HCT116 (cell line): Measurements from ENCODE around the gene NAPB. TPM values are rescaled to one million over a fixed set of nuclear protein-coding genes. Genes with fewer than 3 reads are reported as not detected.

Experiments used
- ATAC-seq: fragments of 200-7000 bp; cut with Tn5 transposase; 2 replicates; pipeline ENCODE4 v1.9.1; 2020; ENCODE audit warnings: mild to moderate bottlenecking, moderate library complexity
- BruUV-seq: library from RNA; stranded (reverse); fragments of 400-500 nt; replicated peaks from 2 replicates; lab custom pipeline; 2021; lab: Mats Ljungman, UMichigan
- CTCF ChIA-PET: fragments of 300-600 bp; sonication (Branson Sonifier 250); formaldehyde crosslinking; loops from one replicate; lab custom pipeline; 2021; ENCODE audit warnings: antibody characterized with exemption; lab: Charles Lee
- POLR2A ChIA-PET: fragments of 300-600, 350-600 bp; sonication (Branson Sonifier 250); formaldehyde crosslinking; loops from one replicate; lab custom pipeline; 2021; ENCODE audit warnings: antibody characterized with exemption; lab: Charles Lee
- RAD21 ChIA-PET, 2 experiments: fragments of 300-600 bp; sonication (Branson Sonifier 250); formaldehyde crosslinking; loops; one replicate each; lab custom pipeline; 2023; ENCODE audit warnings: low total read pairs in 2 of 2; ENCODE audit not compliant: uncharacterized antibody in 2 of 2, unreplicated experiment in 2 of 2, low non-redundant PET in 1 of 2; lab: Charles Lee
- DNase-seq: peaks from one replicate; pipeline ENCODE4 v3.0.0-alpha.2; 2010; ENCODE audit warnings: low read depth, low spot score
- H2AFZ ChIP-seq: fragments of 200-600 bp; shearing (Covaris generic), sonication (generic); 2 replicates; pipeline ENCODE4 v1.6.1; 2017; ENCODE audit warnings: low read depth, mixed run types, mixed read lengths, antibody characterized with exemption, low read length; ENCODE audit not compliant: poor library complexity, severe bottlenecking
- H3K27ac ChIP-seq: 2 replicates; pipeline ENCODE4 v1.5.1; 2012; ENCODE audit warnings: low read depth, low read length
- H3K27me3 ChIP-seq: fragments of 200-600 bp; sonication (generic); 2 replicates; pipeline ENCODE4 v1.6.1; 2016; ENCODE audit warnings: mixed run types, low read length, mixed read lengths; ENCODE audit not compliant: insufficient read depth
- H3K36me3 ChIP-seq, 2 experiments: fragments of 200-500 bp in 1 of 2; fragments of 200-600 bp in 1 of 2; sonication (Bioruptor generic) in 1 of 2; sonication (generic) in 1 of 2; 2 replicates each; pipeline versions ENCODE4 v1.5.1 to v1.6.1; 2014 to 2016; ENCODE audit warnings: low read length in 2 of 2, inconsistent platforms in 1 of 2, mixed read lengths in 1 of 2, mixed run types in 1 of 2; ENCODE audit not compliant: insufficient read depth in 2 of 2, control insufficient read depth in 1 of 2
- H3K4me1 ChIP-seq, 2 experiments: fragments of 200-600 bp in 1 of 2; sonication (generic) in 1 of 2; 2 replicates each; pipeline versions ENCODE4 v1.5.1 to v1.6.1; 2012 to 2017; ENCODE audit warnings: low read length in 2 of 2, inconsistent platforms in 1 of 2, mild to moderate bottlenecking in 1 of 2, mixed read lengths in 1 of 2, mixed run types in 1 of 2, moderate library complexity in 1 of 2; ENCODE audit not compliant: insufficient read depth in 2 of 2, control insufficient read depth in 1 of 2
- H3K4me2 ChIP-seq: fragments of 200-600 bp; sonication (generic); 2 replicates; pipeline ENCODE4 v1.6.1; 2017; ENCODE audit warnings: mixed run types, low read length, mixed read lengths
- H3K4me3 ChIP-seq, 2 experiments: fragments of 200-600 bp in 1 of 2; sonication (generic) in 1 of 2; replicated peaks in 1 of 2; 2 replicates each; pipeline ENCODE4 v1.5.1; 2011 to 2016; ENCODE audit warnings: low read length in 2 of 2, control low read depth in 1 of 2, low read depth in 1 of 2, mild to moderate bottlenecking in 1 of 2, mixed read lengths in 1 of 2, mixed run types in 1 of 2
- H3K79me2 ChIP-seq: fragments of 200-600 bp; sonication (generic); 2 replicates; pipeline ENCODE4 v1.6.1; 2017; ENCODE audit warnings: mild to moderate bottlenecking, mixed run types, low read length, moderate library complexity, mixed read lengths; ENCODE audit not compliant: insufficient read depth
- H3K9ac ChIP-seq: fragments of 200-600 bp; sonication (generic); 2 replicates; pipeline ENCODE4 v1.6.1; 2016; ENCODE audit warnings: low read length, mixed read lengths
- H3K9me2 ChIP-seq: fragments of 200-600 bp; sonication (generic), shearing (Covaris generic); 2 replicates; pipeline ENCODE4 v1.6.1; 2017; ENCODE audit warnings: mixed run types, mild to moderate bottlenecking, moderate library complexity; ENCODE audit not compliant: insufficient read depth
- H3K9me3 ChIP-seq, 2 experiments: fragments of 200-500 bp in 1 of 2; fragments of 200-600 bp in 1 of 2; sonication (Bioruptor generic) in 1 of 2; sonication (generic) in 1 of 2; 2 replicates each; pipeline ENCODE4 v1.6.1; 2014 to 2017; ENCODE audit warnings: low read length in 2 of 2, mixed read lengths in 2 of 2, inconsistent platforms in 1 of 2, low read depth in 1 of 2, mild to moderate bottlenecking in 1 of 2, mixed run types in 1 of 2, moderate library complexity in 1 of 2; ENCODE audit not compliant: control insufficient read depth in 1 of 2, insufficient read depth in 1 of 2
- H4K20me1 ChIP-seq: fragments of 200-600 bp; sonication (generic), shearing (Covaris generic); 2 replicates; pipeline ENCODE4 v1.6.1; 2017; ENCODE audit warnings: mixed run types, mild to moderate bottlenecking, moderate library complexity; ENCODE audit not compliant: insufficient read depth
- ATF3 ChIP-seq: IDR thresholded peaks from 2 replicates; pipeline ENCODE4 v1.6.1; 2012
- CEBPB ChIP-seq: IDR thresholded peaks from 2 replicates; pipeline ENCODE4 v1.6.1; 2012; ENCODE audit warnings: low read depth
- CTCF ChIP-seq, 3 experiments: fragments of 200-600 bp in 1 of 3; sonication (generic) in 1 of 3; IDR thresholded peaks in 2 of 3; conservative IDR thresholded peaks in 1 of 3; 2 replicates each; pipeline ENCODE4 v1.5.1; 2012 to 2017; ENCODE audit warnings: low read depth in 2 of 3, low read length in 2 of 3, antibody characterized with exemption in 1 of 3, borderline replicate concordance in 1 of 3, control low read depth in 1 of 3, mild to moderate bottlenecking in 1 of 3, mixed read lengths in 1 of 3, mixed run types in 1 of 3, moderate library complexity in 1 of 3; ENCODE audit not compliant: insufficient read depth in 1 of 3
- EGR1 ChIP-seq: IDR thresholded peaks from 2 replicates; pipeline ENCODE4 v1.6.1; 2012; ENCODE audit warnings: low read depth
- ELF1 ChIP-seq: IDR thresholded peaks from 2 replicates; pipeline ENCODE4 v1.6.1; 2012; ENCODE audit warnings: low read depth, borderline replicate concordance
- EZH2 ChIP-seq: fragments of 200-600 bp; sonication (generic); IDR thresholded peaks from 2 replicates; pipeline ENCODE4 v1.6.1; 2017; ENCODE audit warnings: antibody characterized with exemption, mixed run types
- EZH2phosphoT487 ChIP-seq: fragments of 200-600 bp; IDR thresholded peaks from 2 replicates; pipeline ENCODE4 v1.6.1; 2018; ENCODE audit warnings: antibody characterized with exemption, borderline replicate concordance
- FOSL1 ChIP-seq: IDR thresholded peaks from 2 replicates; pipeline ENCODE4 v1.6.1; 2012; ENCODE audit warnings: low read depth
- JUND ChIP-seq: IDR thresholded peaks from 2 replicates; pipeline ENCODE4 v1.6.1; 2012
- MAX ChIP-seq: IDR thresholded peaks from 2 replicates; pipeline ENCODE4 v1.6.1; 2012
- RAD21 ChIP-seq: IDR thresholded peaks from 2 replicates; pipeline ENCODE4 v1.6.1; 2012; ENCODE audit warnings: low read depth, mild to moderate bottlenecking
- REST ChIP-seq: IDR thresholded peaks from 2 replicates; pipeline ENCODE4 v1.6.1; 2012; ENCODE audit warnings: low read depth
- SIN3A ChIP-seq: IDR thresholded peaks from 2 replicates; pipeline ENCODE4 v1.6.1; 2012; ENCODE audit warnings: low read depth
- SP1 ChIP-seq: IDR thresholded peaks from 2 replicates; pipeline ENCODE4 v1.6.1; 2012; ENCODE audit warnings: low read depth
- SRF ChIP-seq: IDR thresholded peaks from 2 replicates; pipeline ENCODE4 v1.6.1; 2012; ENCODE audit warnings: low read depth
- TCF7L2 ChIP-seq: IDR thresholded peaks from 2 replicates; pipeline ENCODE4 v1.7.0; 2011; ENCODE audit warnings: borderline replicate concordance, inconsistent platforms; ENCODE audit not compliant: insufficient read depth, insufficient read length; ENCODE audit errors: extremely low read depth
- YY1 ChIP-seq: IDR thresholded peaks from 2 replicates; pipeline ENCODE4 v1.6.1; 2011; ENCODE audit warnings: low read length, low read depth, moderate library complexity, mild to moderate bottlenecking; ENCODE audit not compliant: insufficient replicate concordance; ENCODE audit errors: extremely low read depth
- ZBTB33 ChIP-seq: IDR thresholded peaks from 2 replicates; pipeline ENCODE4 v1.6.1; 2011; ENCODE audit warnings: mild to moderate bottlenecking, low read length, moderate library complexity; ENCODE audit not compliant: insufficient replicate concordance; ENCODE audit errors: extremely low read depth
- ZFX ChIP-seq: fragments of 450-650 bp; IDR thresholded peaks from 2 replicates; pipeline ENCODE4 v1.6.1; 2017
- ZNF274 ChIP-seq: fragments of 200-500 bp; sonication (Bioruptor generic); IDR thresholded peaks from 2 replicates; pipeline ENCODE4 v1.6.1; 2014; ENCODE audit warnings: mild to moderate bottlenecking, low read depth, low read length, inconsistent platforms
- intact Hi-C: fragments of 100-400 bp; cut with micrococcal nuclease; formaldehyde crosslinking; loops from 2 replicates; pipeline ENCODE4 v1.10.0; 2022
- total RNA-seq: library from RNA; stranded (reverse); gene quantifications from one replicate; pipeline ENCODE4 v1.2.1, GENCODE V29; 2021; ENCODE audit not compliant: unreplicated experiment

The NAPB gene
- total RNA-seq, 1 experiment from 2014 or later, result 7.9 TPM

GRCh38 chr20:23360531-23360930, 60.8 kb downstream of the NAPB start:
- peak overlapping the region; percentile 96 for H3K9ac ChIP-seq
- H3K9me2 ChIP-seq, result no peaks in the 10 kb centered on the region
- POLR2A ChIA-PET, result interaction anchor here (1.1 kb wide), 1 partner anchor 18 kb away, joined by 3 read pairs; no protein-coding TSS in a partner anchor
- peaks cover 46% of the 10 kb centered on the region for H3K79me2 ChIP-seq
- no peaks in the 10 kb centered on the region for H3K27me3 ChIP-seq
- TF ChIP-seq YY1, result no peak
- no peak for TF ChIP-seq MAX
- no peak for TF ChIP-seq SIN3A
- TF ChIP-seq EZH2, result no peak
- no peak for TF ChIP-seq ATF3
- no peak for TF ChIP-seq ZBTB33
- TF ChIP-seq ELF1, result no peak
- no peak for TF ChIP-seq EGR1
- no peak for TF ChIP-seq FOSL1
- TF ChIP-seq RAD21, result no peak
- TF ChIP-seq TCF7L2, result no peak
- no peak for TF ChIP-seq CEBPB
- no peak for TF ChIP-seq REST
- no peak for TF ChIP-seq CTCF (IDR thresholded peaks at IDR 0.05 in 2 of 3, conservative IDR thresholded peaks at IDR 0.05 in 1 of 3; ENCODE audit: borderline replicate concordance in 1 of 3, insufficient read depth in 1 of 3, low read depth in 2 of 3, low read length in 2 of 3)
- no peak for TF ChIP-seq JUND
- no peak for TF ChIP-seq SP1
- TF ChIP-seq SRF, result no peak
- TF ChIP-seq ZNF274, result no peak
- TF ChIP-seq EZH2phosphoT487, result no peak
- TF ChIP-seq ZFX, result no peak
- H3K27ac ChIP-seq, result peak overlapping the region; percentile 96; the same call in 1 of the 2 replicates
- H3K4me2 ChIP-seq, result peak overlapping the region; percentile 97
- intact Hi-C loops, result loop anchor here (10.0 kb wide), 1 partner anchor 54 kb away; no protein-coding TSS in a partner anchor
- BruUV-seq, result no TSS peak
- RAD21 ChIA-PET, result no interaction called here
- CTCF ChIA-PET, result no interaction called here
- peak overlapping the region; percentile 60 to 76 for H3K4me3 ChIP-seq
- H3K36me3 ChIP-seq, result peaks cover 3 to 11% of the 10 kb centered on the region in 2 experiments; a peak in 1 of 4 replicates
- no peaks in the 10 kb centered on the region for H4K20me1 ChIP-seq
- H3K9me3 ChIP-seq, result no peaks in the 10 kb centered on the region
- ATAC-seq (no peak), DNase-seq (no peak)
- H2AFZ ChIP-seq, result no peak overlapping the region
- H3K4me1 ChIP-seq, result peaks cover 24 to 46% of the 10 kb centered on the region in 2 experiments
